Bronchial epithelial cell (primary cell): ENCODE measurements around the gene SDCCAG8. TPM values are rescaled to one million over a fixed set of nuclear protein-coding genes. Genes with fewer than 3 reads are reported as not detected.
A peak's percentile ranks its signal among the peaks of the same experiment; 100 is the strongest.
"Not testable (repeated sequence)": the region's sequence is repeated elsewhere in the genome, so short reads cannot be mapped to it uniquely, and the experiment has no call there.

Source experiments
- DNase-seq: peaks from one replicate; pipeline ENCODE4 v3.0.0-alpha.2; 2010; ENCODE audit warnings: low read depth
- FAIRE-seq: peaks from 2 replicates; lab custom pipeline; 2011; peaks lifted over from hg19 to GRCh38; lab: Jason Lieb, UNC
- H3K27me3 ChIP-seq: 2 replicates; pipeline ENCODE4 v1.5.1; 2011; ENCODE audit warnings: low read length; ENCODE audit not compliant: control insufficient read depth, insufficient read depth
- H3K36me3 ChIP-seq: 2 replicates; pipeline ENCODE4 v1.5.1; 2011; ENCODE audit warnings: low read length; ENCODE audit not compliant: control insufficient read depth, insufficient read depth
- H3K4me3 ChIP-seq: 2 replicates; pipeline ENCODE4 v1.5.1; 2011; ENCODE audit warnings: mild to moderate bottlenecking, low read depth, low read length, control low read depth
- total RNA-seq: library from RNA; depleted of rRNA; stranded (reverse); fragments of >200 nt; gene quantifications from 2 replicates; pipeline ENCODE4 v1.2.1, GENCODE V29; 2014
- TF ChIP-seq, protein P1 (sequence below): IDR thresholded peaks from 2 replicates; pipeline ENCODE4 v1.5.1; 2011; ENCODE audit warnings: mild to moderate bottlenecking, moderate library complexity, low read length, control low read depth, inconsistent platforms; ENCODE audit not compliant: insufficient read depth, severe bottlenecking

SDCCAG8 gene
- total RNA-seq, 1 donor from 2014 or later = 32.4 TPM

GRCh38 chr1:243332440-243332839, 76.6 kb downstream of the SDCCAG8 start:
- Histone ChIP-seq H3K36me3 (peaks cover 4% of the 10 kb centered on the region), H3K4me3 (no peak overlapping the region), H3K27me3 (no peaks in the 10 kb centered on the region)
- FAIRE-seq = peak; percentile 80
- DNase-seq = no peak
- TF ChIP-seq, protein P1, sequence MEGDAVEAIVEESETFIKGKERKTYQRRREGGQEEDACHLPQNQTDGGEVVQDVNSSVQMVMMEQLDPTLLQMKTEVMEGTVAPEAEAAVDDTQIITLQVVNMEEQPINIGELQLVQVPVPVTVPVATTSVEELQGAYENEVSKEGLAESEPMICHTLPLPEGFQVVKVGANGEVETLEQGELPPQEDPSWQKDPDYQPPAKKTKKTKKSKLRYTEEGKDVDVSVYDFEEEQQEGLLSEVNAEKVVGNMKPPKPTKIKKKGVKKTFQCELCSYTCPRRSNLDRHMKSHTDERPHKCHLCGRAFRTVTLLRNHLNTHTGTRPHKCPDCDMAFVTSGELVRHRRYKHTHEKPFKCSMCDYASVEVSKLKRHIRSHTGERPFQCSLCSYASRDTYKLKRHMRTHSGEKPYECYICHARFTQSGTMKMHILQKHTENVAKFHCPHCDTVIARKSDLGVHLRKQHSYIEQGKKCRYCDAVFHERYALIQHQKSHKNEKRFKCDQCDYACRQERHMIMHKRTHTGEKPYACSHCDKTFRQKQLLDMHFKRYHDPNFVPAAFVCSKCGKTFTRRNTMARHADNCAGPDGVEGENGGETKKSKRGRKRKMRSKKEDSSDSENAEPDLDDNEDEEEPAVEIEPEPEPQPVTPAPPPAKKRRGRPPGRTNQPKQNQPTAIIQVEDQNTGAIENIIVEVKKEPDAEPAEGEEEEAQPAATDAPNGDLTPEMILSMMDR = no peak

DNA sequence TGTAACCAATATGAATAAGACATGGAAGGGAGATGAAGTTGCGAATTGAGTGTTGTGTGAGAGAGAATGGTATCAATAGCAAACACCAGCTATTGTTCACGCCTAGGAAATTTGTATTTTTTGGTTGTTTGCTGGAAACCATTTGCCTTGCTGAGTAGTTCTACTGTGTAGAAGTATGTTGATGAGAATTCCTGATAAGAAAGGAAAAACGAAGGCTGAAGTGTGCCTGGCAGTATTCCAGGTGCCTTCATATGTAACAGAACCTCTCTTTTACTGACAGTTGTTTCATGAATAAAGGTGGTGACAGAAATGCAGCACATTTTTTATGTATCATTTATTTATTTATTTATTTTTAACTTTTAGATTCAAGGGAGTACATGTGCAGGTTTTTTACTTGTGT, 79.5 kb downstream of the SDCCAG8 start:
- TF ChIP-seq, protein P1 = no peak
- no peak for FAIRE-seq
- H3K36me3 ChIP-seq = peaks cover 4% of the 10 kb centered on the region

GRCh38 chr1:243336163-243336562, 80.3 kb downstream of the SDCCAG8 start:
- DNase-seq (no peak), FAIRE-seq (no peak)
- TF ChIP-seq, protein P1 = no peak
- Histone ChIP-seq H3K4me3 (no peak overlapping the region), H3K27me3 (no peaks in the 10 kb centered on the region), H3K36me3 (peaks cover 4% of the 10 kb centered on the region)

More for the DNA sequence above, 79.5 kb downstream of the SDCCAG8 start:
- Histone ChIP-seq H3K4me3 (no peak overlapping the region), H3K27me3 (no peaks in the 10 kb centered on the region)
- no peak for DNase-seq

- not testable (repeated sequence) for H3K4me3 ChIP-seq, H3K36me3 ChIP-seq, H3K27me3 ChIP-seq, DNase-seq, FAIRE-seq
Observed at GRCh38 chr1:243338848-243339247, 83.0 kb downstream of the SDCCAG8 start.

- TF ChIP-seq, protein P1 = no peak
- FAIRE-seq (no peak), DNase-seq (no peak)
- Histone ChIP-seq H3K36me3 (peaks cover 2% of the 10 kb centered on the region), H3K27me3 (no peaks in the 10 kb centered on the region), H3K4me3 (no peak overlapping the region)
Observed at GRCh38 chr1:243341074-243341473, 85.2 kb downstream of the SDCCAG8 start.

- Histone ChIP-seq H3K4me3 (no peak overlapping the region), H3K36me3 (peaks cover 2% of the 10 kb centered on the region), H3K27me3 (no peaks in the 10 kb centered on the region)
- FAIRE-seq = no peak
- DNase-seq = peak; percentile 45
- TF ChIP-seq, protein P1 = peak; percentile 45
Observed at GRCh38 chr1:243343970-243344937, 88.4 kb downstream of the SDCCAG8 start.
